TTC549 (cell line): ENCODE measurements around the gene TMOD1.
"Not testable (repeated sequence)": the region's sequence is repeated elsewhere in the genome, so short reads cannot be mapped to it uniquely, and the experiment has no call there.

Source experiments
- FAIRE-seq: peaks from 2 replicates; lab custom pipeline; 2012; peaks lifted over from hg19 to GRCh38; lab: Jason Lieb, UNC

The TMOD1 gene

DNA sequence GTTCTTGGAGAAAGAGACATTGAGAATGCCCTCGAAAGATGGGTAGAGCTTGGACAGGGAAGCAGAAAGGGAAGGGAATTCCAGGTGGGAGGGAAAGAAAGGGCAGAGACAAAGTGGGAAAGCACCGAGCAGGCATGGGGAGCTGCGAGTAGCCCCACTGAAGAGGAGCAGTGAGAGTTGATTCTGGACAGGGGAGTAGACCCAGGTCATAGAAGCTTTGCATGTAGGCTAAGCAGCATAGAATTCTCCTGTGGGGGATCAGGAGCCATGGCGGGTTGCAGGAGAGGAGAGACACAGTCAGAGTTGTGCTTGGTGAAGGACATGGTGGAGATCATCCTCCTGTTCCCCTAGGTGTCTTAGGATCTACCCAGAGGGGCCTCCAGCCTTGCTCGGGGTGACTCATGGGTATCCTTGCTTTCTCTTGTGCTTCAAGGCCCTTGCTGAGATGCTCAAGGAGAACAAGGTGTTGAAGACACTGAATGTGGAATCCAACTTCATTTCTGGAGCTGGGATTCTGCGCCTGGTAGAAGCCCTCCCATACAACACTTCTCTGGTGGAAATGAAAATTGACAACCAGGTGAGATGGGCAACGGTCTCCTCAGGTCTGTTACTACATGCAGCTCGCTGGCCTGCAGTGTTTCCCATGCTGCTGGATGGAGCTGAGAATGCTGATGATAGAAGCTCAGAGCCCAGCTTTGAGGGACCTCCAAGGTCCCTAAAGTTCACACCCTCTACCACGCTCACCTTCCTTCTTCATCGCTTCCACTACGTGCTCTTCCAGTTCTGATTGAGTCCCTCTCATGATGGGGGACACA is 67.2 kb downstream of the TMOD1 start:
- FAIRE-seq: no peak

- FAIRE-seq: no peak
Observed at GRCh38 chr9:97570899-97571298, 69.4 kb downstream of the TMOD1 start.

DNA sequence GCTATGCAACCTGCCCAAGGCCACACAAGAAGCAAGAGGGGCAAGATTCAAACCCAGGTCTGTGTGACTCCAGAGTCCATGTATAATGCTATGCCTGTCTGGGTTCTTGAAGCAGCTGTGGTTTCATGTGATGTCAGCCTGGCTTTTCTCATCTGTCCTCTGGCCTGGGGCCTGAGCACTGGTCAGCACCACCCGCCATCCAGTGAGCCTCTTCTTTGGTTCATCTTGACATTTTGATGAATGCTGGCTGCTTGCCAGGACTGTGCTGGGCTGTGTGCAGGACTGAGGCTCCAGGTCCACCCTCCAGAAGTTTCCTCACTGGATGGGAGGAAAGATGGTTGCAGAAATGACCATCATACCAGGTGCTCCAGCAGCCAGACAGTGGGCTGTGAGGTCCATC is 70.2 kb downstream of the TMOD1 start:
- FAIRE-seq: no peak

DNA sequence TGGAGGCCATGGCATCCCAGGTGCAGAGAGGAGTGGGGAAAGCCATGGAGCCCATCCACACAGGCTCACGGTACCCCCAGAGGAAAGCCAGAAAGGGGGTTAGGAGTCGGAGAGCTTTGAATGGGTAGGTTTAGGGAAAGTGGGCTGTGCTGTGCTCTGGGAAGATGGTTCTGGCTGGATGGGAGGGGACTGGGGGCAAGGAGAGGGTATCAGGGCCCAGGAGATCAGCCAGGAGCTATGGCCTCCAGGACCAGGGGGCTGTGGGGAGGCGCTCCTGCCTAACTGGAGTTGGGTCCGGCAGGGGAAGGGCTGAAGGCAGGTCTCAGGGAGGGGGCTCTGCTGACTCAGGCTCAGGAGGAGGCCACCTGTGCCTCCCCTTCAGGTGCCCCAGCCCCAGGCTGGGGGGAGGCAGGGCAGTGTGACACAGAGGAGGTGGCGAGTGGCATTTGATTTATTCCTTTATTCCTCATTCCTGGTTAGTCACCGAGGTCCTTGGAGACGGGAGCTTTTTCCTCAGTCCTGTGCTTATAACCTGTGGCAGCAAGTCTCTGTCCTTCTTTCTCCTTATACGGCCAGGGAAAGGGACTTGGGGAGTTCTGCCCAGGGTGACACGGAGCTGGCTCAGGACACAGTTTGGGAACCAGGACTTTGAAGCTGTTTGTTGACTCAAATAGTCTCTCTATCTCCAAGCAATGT is 70.9 kb downstream of the TMOD1 start:
- FAIRE-seq: no peak

- FAIRE-seq: no peak
Observed at GRCh38 chr9:97572892-97573365, 71.5 kb downstream of the TMOD1 start.

DNA sequence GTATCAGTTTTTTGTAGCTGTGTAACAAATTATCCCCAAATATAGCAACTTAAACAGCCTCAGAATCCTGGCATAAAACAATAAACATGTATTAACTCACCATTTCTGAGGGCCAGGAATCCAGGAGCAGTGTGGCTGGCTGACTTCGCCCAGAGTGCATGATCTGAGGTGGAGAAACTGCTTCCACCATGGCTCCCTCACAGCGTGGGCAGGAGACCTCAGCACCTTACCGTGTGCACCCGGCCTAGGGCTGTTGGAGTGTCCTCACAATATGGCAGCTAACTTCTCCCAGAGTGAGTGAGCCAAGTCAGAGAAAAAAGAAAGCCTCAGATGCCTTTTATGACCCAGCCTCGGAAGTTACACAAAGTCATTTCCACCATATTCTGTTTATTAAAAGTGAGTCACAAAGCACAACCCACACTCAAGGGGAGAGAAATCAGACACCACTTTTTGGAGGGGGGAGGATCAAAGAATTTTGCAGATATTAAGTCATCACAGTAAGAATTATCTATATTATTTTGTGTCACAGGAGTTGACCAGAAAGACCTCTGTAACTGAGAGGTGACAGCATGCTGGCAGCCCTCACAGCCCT is 72.1 kb downstream of the TMOD1 start:
- FAIRE-seq: no peak

DNA sequence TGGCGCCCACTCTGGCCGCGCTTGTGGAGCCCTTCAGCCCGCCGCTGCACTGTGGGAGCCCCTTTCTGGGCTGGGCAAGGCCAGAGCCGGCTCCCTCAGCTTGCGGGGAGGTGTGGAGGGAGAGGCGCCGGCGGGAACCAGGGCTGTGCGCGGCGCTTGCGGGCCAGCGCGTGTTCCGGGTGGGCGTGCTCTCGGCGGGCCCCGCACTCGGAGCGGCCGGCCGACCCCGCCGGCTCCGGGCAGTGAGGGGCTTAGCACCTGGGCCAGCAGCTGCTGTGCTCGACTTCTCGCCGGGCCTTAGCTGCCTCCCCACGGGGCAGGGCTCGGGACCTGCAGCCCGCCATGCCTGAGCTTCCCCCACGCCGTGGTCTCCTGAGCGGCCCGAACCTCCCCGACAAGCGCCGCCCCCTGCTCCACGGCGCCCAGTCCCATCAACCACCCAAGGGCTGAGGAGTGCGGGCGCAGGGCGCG is 72.7 kb downstream of the TMOD1 start:
- not testable (repeated sequence) for FAIRE-seq

DNA sequence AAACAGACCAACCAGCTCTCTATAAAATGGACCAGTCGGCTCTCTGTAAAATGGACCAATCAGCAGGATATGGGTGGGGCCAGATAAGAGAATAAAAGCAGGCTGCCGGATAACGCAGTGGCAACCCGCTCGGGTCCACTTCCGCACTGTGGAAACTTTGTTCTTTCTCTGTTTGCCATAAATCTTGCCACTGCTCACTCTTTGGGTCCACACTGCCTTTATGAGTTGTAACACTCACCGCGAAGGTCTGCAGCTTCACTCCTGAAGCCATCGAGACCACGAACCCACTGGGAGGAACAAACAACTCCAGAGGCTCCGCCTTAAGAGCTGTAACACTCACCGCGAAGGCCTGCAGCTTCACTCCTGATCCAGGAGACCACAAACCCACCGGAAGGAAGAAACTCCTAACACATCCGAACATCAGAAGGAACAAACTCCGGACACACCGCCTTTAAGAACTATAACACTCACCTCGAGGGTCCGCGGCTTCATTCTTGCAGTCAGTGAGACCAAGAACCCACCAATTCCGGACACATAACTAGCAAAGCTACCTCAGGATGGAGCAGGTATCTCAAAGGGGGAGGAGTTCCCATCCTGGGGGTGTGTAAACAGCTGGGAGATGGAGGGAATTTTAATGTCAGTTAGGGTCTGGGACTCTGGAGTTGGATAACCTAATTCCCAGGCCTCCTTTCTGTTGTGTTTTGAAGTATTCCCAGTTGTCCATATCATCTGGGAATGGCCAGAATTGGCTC is 73.6 kb downstream of the TMOD1 start:
- FAIRE-seq: not testable (repeated sequence)

DNA sequence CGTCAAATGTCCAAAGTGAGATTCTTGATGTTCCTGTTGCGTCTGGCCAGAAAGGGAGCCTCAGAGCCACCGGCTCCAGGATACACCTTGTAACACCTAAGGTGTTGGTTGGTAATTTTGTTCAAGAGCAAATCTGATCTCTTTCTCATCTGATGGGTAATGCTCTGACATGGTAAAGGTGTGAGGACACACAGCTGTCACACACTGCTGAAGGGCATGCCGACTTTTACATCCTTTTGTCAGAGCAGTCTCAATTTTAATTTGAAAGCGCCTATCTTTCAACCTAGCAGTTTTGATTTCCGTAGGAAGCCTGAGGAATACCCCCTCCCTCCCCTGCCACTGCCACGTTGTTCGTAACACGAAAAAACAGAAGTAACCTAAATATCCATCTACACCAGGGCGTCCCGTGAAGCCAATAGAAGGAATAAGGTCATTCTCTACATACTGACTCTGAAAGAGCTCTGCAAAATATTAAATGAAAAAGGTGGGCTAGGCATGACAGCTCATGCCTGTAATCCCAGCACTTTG is 74.3 kb downstream of the TMOD1 start:
- no peak for FAIRE-seq

GRCh38 chr9:97577051-97577450 is 75.6 kb downstream of the TMOD1 start:
- no peak for FAIRE-seq

DNA sequence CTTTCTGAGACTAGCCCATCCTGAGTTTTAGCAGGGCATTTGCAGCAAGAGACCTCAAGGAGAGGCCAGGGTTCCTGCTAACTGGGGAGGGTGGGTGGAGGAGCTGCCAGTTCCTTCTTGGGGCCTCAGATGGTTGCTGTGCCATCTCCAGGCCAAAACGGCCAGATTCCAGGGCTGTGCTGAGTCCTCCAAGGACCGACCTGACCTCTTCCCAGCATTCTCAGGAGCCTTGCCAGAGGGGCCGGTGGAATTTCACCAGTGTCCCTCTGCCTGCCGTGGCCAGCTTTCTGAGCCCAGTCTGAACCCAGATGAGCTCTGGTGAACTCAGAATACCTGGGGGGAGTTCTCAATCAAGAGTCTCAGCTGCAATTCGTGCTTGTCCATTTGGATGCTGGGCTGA is 77.4 kb downstream of the TMOD1 start:
- no peak for FAIRE-seq

DNA sequence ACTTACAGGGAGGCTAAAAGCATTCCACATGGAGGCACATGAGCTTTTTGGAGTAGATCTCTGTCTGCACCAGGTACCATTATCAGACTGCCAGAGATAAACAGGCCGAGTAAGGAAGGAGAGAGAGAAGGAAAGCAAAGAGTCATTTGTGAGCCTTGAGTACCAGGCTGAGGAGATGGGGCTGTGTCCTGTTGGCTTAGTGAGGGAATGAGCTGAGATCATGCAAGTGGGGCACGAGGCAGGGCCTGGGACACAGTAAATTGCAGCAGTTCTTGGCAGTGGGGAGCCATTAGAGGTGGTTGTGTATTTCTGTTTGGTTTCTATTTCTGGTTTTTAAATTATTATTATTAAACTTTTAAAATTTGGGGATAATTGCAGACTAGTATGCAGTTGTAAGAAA is 78.4 kb downstream of the TMOD1 start:
- FAIRE-seq: no peak

- FAIRE-seq: not testable (repeated sequence)
Observed at GRCh38 chr9:97581590-97581989, 80.1 kb downstream of the TMOD1 start.

- FAIRE-seq: not testable (repeated sequence)
Observed at GRCh38 chr9:97584778-97585177, 83.3 kb downstream of the TMOD1 start.

DNA sequence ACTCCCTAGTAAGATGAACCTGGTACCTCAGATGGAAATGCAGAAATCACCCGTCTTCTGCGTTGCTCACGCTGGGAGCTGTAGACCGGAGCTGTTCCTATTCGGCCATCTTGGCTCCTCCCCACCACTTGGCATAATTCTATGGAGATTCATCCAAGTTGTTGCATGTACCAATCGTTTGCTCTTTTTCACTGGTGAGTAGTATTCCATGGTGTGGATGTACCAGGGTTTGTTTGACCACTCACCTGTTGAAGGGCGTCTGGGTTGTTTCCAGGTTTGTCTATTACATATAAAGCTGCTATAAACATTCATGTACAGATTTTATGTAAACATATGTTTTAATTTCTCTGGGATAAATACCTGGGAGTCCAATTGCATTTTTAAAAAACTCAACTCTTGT is 85.4 kb downstream of the TMOD1 start:
- not testable (repeated sequence) for FAIRE-seq

GRCh38 chr9:97591535-97591934 is 90.1 kb downstream of the TMOD1 start:
- FAIRE-seq: no peak

GRCh38 chr9:97592126-97592525 is 90.7 kb downstream of the TMOD1 start:
- FAIRE-seq: no peak

DNA sequence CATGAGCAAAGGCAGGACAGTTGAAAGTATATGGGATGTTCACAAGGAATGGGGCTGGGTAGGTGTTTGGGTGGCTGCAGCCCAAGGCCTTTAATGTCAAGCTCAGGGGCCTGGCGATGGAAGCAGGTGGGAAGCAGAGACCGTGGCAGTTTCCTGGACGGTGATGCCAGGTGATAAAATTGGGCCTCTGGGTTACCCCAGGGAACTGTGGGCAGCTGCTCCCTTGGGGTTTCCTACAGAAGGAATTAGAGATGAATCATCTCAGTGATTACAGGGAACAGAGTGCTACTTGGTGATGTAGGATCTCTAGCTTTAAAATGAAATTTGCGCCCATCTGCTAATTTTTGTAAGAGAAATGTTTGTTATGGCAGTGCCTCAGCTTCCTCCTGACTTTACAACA is 92.5 kb downstream of the TMOD1 start:
- FAIRE-seq: no peak

GRCh38 chr9:97594381-97594921 is 93.0 kb downstream of the TMOD1 start:
- no peak for FAIRE-seq

DNA sequence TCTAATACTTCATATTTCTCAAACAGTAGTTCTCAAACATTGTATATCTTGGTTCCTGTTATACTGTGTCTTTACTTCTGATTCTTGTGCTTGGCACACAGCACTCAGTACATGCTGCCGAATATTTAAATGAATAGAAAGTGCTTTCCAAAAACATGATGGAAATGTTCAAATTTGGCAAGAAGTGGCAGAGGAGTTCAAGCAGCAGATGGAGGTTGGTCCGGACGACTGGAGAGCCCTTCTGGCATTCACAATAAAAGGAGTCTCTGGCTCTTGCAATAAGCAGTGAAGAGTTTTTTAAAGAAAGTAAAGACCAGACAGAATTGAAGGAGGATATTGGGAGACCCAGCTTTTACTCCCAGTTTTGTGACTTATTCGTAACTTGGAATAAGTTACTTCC is 95.4 kb downstream of the TMOD1 start:
- no peak for FAIRE-seq

GRCh38 chr9:97598461-97599288 is 97.2 kb downstream of the TMOD1 start:
- no peak for FAIRE-seq
